Suprapubic skin (tissue), 4 donors: ENCODE data around the gene BRIP1. TPM values are rescaled to one million over a fixed set of nuclear protein-coding genes. Genes with fewer than 3 reads are reported as not detected.

Source experiments
- DNase-seq, 2 donors: peaks; one replicate each; pipeline ENCODE4 v3.0.0-alpha.2; 2019; ENCODE audit warnings: low spot score in 2 of 2
- H3K27ac ChIP-seq: fragments of 200-600 bp; sonication (generic); one replicate; pipeline ENCODE4 v1.5.1; 2019
- H3K27me3 ChIP-seq: fragments of 200-600 bp; sonication (generic); one replicate; pipeline ENCODE4 v1.5.1; 2019
- H3K36me3 ChIP-seq: fragments of 200-600 bp; sonication (generic); one replicate; pipeline ENCODE4 v1.5.1; 2019
- H3K4me1 ChIP-seq: fragments of 200-600 bp; sonication (generic); one replicate; pipeline ENCODE4 v1.5.1; 2019
- H3K4me3 ChIP-seq: fragments of 200-600 bp; sonication (generic); one replicate; pipeline ENCODE4 v1.5.1; 2019; ENCODE audit warnings: mild to moderate bottlenecking
- H3K9me3 ChIP-seq: fragments of 200-600 bp; sonication (generic); one replicate; pipeline ENCODE4 v1.5.1; 2019
- CTCF ChIP-seq, 2 donors: fragments of 200-600 bp in 1 of 2; fragments of 450-650 bp in 1 of 2; sonication (generic) in 1 of 2; IDR thresholded peaks; one replicate each; pipeline ENCODE4 v1.5.1; 2016 to 2019; ENCODE audit warnings: antibody characterized with exemption in 2 of 2, mild to moderate bottlenecking in 1 of 2, moderate library complexity in 1 of 2
- EP300 ChIP-seq: sonication (generic); formaldehyde crosslinking; IDR thresholded peaks from one replicate; pipeline ENCODE4 v1.6.1; 2017; ENCODE audit warnings: antibody characterized with exemption
- POLR2A ChIP-seq, 2 donors: fragments of 450-650 bp; IDR thresholded peaks; one replicate each; pipeline ENCODE4 v1.6.1; 2017; ENCODE audit warnings: antibody characterized with exemption in 2 of 2, mild to moderate bottlenecking in 2 of 2, moderate library complexity in 2 of 2
- POLR2AphosphoS5 ChIP-seq, 3 donors: sonication (generic); formaldehyde crosslinking; IDR thresholded peaks; one replicate each; pipeline ENCODE4 v1.6.1; 2017; ENCODE audit warnings: antibody characterized with exemption in 3 of 3
- WGBS: methylation state at CpG from one replicate; pipeline ENCODE4 v1.1.5; 2018; 5-methylcytosine and 5-hydroxymethylcytosine counted together
- total RNA-seq, 4 donors: library from RNA; depleted of rRNA; stranded (reverse); fragments of >200 nt; gene quantifications; one replicate each; pipeline ENCODE4 v1.1.0, GENCODE V29; 2016

BRIP1 gene
- total RNA-seq, 4 donors from 2014 or later, result 0.60 to 5.1 (median 1.8) TPM

- H3K27me3 ChIP-seq, result no peaks in the 10 kb centered on the region
- TF ChIP-seq POLR2AphosphoS5 (IDR thresholded peaks at IDR 0.05) (no peak), EP300 (no peak), CTCF (IDR thresholded peaks at IDR 0.05) (no peak), POLR2A (IDR thresholded peaks at IDR 0.05) (no peak)
- no peaks in the 10 kb centered on the region for H3K36me3 ChIP-seq
- H3K4me1 ChIP-seq, result no peaks in the 10 kb centered on the region
- no peak for DNase-seq
- no peak overlapping the region for H3K27ac ChIP-seq
- WGBS, result 100% methylated on average over 1 of the region's 1 CpG
- no peak overlapping the region for H3K4me3 ChIP-seq
- H3K9me3 ChIP-seq, result peaks cover 33% of the 10 kb centered on the region
These were observed 162.0 kb downstream of the BRIP1 start for GRCh38 chr17:61701334-61701733.

GRCh38 chr17:61700252-61700651 is 163.1 kb downstream of the BRIP1 start:
- peaks cover 33% of the 10 kb centered on the region for H3K9me3 ChIP-seq
- no peaks in the 10 kb centered on the region for H3K4me1 ChIP-seq
- no peaks in the 10 kb centered on the region for H3K36me3 ChIP-seq
- WGBS, result 93% methylated on average over 5 of the region's 5 CpGs
- H3K27me3 ChIP-seq, result no peaks in the 10 kb centered on the region
- no peak overlapping the region for H3K27ac ChIP-seq
- no peak for TF ChIP-seq EP300
- no peak for TF ChIP-seq POLR2AphosphoS5 (IDR thresholded peaks at IDR 0.05)
- no peak for TF ChIP-seq CTCF (IDR thresholded peaks at IDR 0.05)
- TF ChIP-seq POLR2A (IDR thresholded peaks at IDR 0.05), result no peak
- no peak overlapping the region for H3K4me3 ChIP-seq
- DNase-seq, result no peak

GRCh38 chr17:61699694-61700093 is 163.6 kb downstream of the BRIP1 start:
- no peaks in the 10 kb centered on the region for H3K4me1 ChIP-seq
- TF ChIP-seq POLR2AphosphoS5 (IDR thresholded peaks at IDR 0.05) (no peak), POLR2A (IDR thresholded peaks at IDR 0.05) (no peak), EP300 (no peak), CTCF (IDR thresholded peaks at IDR 0.05) (no peak)
- no peak overlapping the region for H3K27ac ChIP-seq
- no peak for DNase-seq
- H3K9me3 ChIP-seq, result peaks cover 33% of the 10 kb centered on the region
- no peaks in the 10 kb centered on the region for H3K36me3 ChIP-seq
- no peaks in the 10 kb centered on the region for H3K27me3 ChIP-seq
- WGBS, result 84% methylated on average over 2 of the region's 2 CpGs
- no peak overlapping the region for H3K4me3 ChIP-seq

GRCh38 chr17:61699032-61699431 is 164.3 kb downstream of the BRIP1 start:
- H3K27me3 ChIP-seq, result no peaks in the 10 kb centered on the region
- no peak overlapping the region for H3K27ac ChIP-seq
- TF ChIP-seq EP300 (no peak), POLR2A (IDR thresholded peaks at IDR 0.05) (no peak), CTCF (IDR thresholded peaks at IDR 0.05) (no peak), POLR2AphosphoS5 (IDR thresholded peaks at IDR 0.05) (no peak)
- 92% methylated on average over 1 of the region's 1 CpG for WGBS
- H3K9me3 ChIP-seq, result peaks cover 33% of the 10 kb centered on the region
- H3K4me1 ChIP-seq, result no peaks in the 10 kb centered on the region
- DNase-seq, result no peak
- no peaks in the 10 kb centered on the region for H3K36me3 ChIP-seq
- H3K4me3 ChIP-seq, result no peak overlapping the region

GRCh38 chr17:61698244-61698643 is 165.1 kb downstream of the BRIP1 start:
- no peak for DNase-seq
- Histone ChIP-seq H3K9me3 (peaks cover 33% of the 10 kb centered on the region), H3K4me3 (no peak overlapping the region), H3K4me1 (no peaks in the 10 kb centered on the region), H3K36me3 (no peaks in the 10 kb centered on the region), H3K27ac (no peak overlapping the region), H3K27me3 (no peaks in the 10 kb centered on the region)
- TF ChIP-seq EP300 (no peak), POLR2A (IDR thresholded peaks at IDR 0.05) (no peak), POLR2AphosphoS5 (IDR thresholded peaks at IDR 0.05) (no peak), CTCF (IDR thresholded peaks at IDR 0.05) (no peak)
- 96% methylated on average over 2 of the region's 2 CpGs for WGBS
